CD4-positive, alpha-beta T cell (primary cell): Measurements from ENCODE around the gene SEMA3D. TPM values are rescaled to one million over a fixed set of nuclear protein-coding genes. Genes with fewer than 3 reads are reported as not detected.

Experiments used
- ATAC-seq: fragments of 200-7000 bp; cut with Tn5 transposase; one replicate; pipeline ENCODE4 v1.10.0; 2022; ENCODE audit warnings: mild to moderate bottlenecking; ENCODE audit not compliant: poor library complexity
- CTCF ChIA-PET: fragments of 350-600 bp; sonication (Branson Sonifier 250); formaldehyde crosslinking; loops from one replicate; lab custom pipeline; 2021; ENCODE audit warnings: antibody characterized with exemption, inconsistent platforms; lab: Charles Lee
- POLR2A ChIA-PET: fragments of 350-600 bp; sonication (Branson Sonifier 250); formaldehyde crosslinking; loops from one replicate; lab custom pipeline; 2021; ENCODE audit warnings: antibody characterized with exemption, inconsistent platforms; lab: Charles Lee
- DNase-seq, 14 experiments: peaks; one replicate each; pipeline ENCODE4 v3.0.0-alpha.2; 2013 to 2020; ENCODE audit warnings: mixed read lengths in 2 of 14
- H3K27ac ChIP-seq, 2 donors: one replicate each; pipeline versions ENCODE4 v1.5.1 to v1.7.0; 2013; ENCODE audit warnings: low read length in 2 of 2, low read depth in 1 of 2, mild to moderate bottlenecking in 1 of 2
- H3K27me3 ChIP-seq, 2 experiments: 1 replicate in 1 of 2; 2 replicates in 1 of 2; pipeline versions ENCODE4 v1.6.1 to v1.7.0; 2013; ENCODE audit warnings: low read length in 2 of 2, control low read depth in 1 of 2, mild to moderate bottlenecking in 1 of 2, moderate library complexity in 1 of 2; ENCODE audit not compliant: insufficient read depth in 2 of 2, control insufficient read depth in 1 of 2
- H3K36me3 ChIP-seq: one replicate; pipeline ENCODE4 v1.6.1; 2013; ENCODE audit warnings: low read length, control low read depth; ENCODE audit not compliant: insufficient read depth
- H3K4me1 ChIP-seq: one replicate; pipeline ENCODE4 v1.6.1; 2013; ENCODE audit warnings: low read length, control low read depth; ENCODE audit not compliant: insufficient read depth
- H3K4me3 ChIP-seq: one replicate; pipeline ENCODE4 v1.5.1; 2013; ENCODE audit warnings: mild to moderate bottlenecking, low read length, moderate library complexity
- H3K9me3 ChIP-seq, 2 experiments: 1 replicate in 1 of 2; 2 replicates in 1 of 2; pipeline versions ENCODE4 v1.6.1 to v1.7.0; 2013; ENCODE audit warnings: low read length in 2 of 2, mild to moderate bottlenecking in 2 of 2, control low read depth in 1 of 2, moderate library complexity in 1 of 2; ENCODE audit not compliant: control insufficient read depth in 1 of 2, insufficient read depth in 1 of 2
- H3K27ac Mint-ChIP-seq: one replicate; pipeline ENCODE4 v1.8.0; 2020; ENCODE audit warnings: mixed read lengths
- H3K27me3 Mint-ChIP-seq: one replicate; pipeline ENCODE4 v1.8.0; 2021; ENCODE audit warnings: mixed read lengths
- H3K36me3 Mint-ChIP-seq: one replicate; pipeline ENCODE4 v1.8.0; 2021; ENCODE audit warnings: low read depth, mixed read lengths
- H3K4me1 Mint-ChIP-seq: one replicate; pipeline ENCODE4 v1.8.0; 2021; ENCODE audit warnings: low read depth, mixed read lengths
- H3K4me3 Mint-ChIP-seq: one replicate; pipeline ENCODE4 v1.8.0; 2020; ENCODE audit warnings: mild to moderate bottlenecking, mixed read lengths
- H3K9me3 Mint-ChIP-seq: one replicate; pipeline ENCODE4 v1.8.0; 2020; ENCODE audit warnings: mixed read lengths
- intact Hi-C, 2 experiments: fragments of 100-400 bp; cut with DNase I in 1 of 2; cut with micrococcal nuclease in 1 of 2; formaldehyde crosslinking; loops; one replicate each; pipeline versions ENCODE4 v1.15.1 to v1.9.0; 2023 to 2025; cut with DNase I, micrococcal nuclease
- total RNA-seq, 174 experiments: library from RNA in 2 of 174; stranded (reverse) in 2 of 174; gene quantifications; one replicate each; pipeline ENCODE4 v1.2.3 and lab custom pipeline; 2021 to 2026
- TF ChIP-seq, protein P1 (sequence below): fragments of 200-600 bp; IDR thresholded peaks from one replicate; pipeline ENCODE4 v1.8.0; 2022; ENCODE audit warnings: antibody characterized with exemption, mild to moderate bottlenecking

Gene SEMA3D
- total RNA-seq, 2 experiments from 2014 or later: not detected

DNA sequence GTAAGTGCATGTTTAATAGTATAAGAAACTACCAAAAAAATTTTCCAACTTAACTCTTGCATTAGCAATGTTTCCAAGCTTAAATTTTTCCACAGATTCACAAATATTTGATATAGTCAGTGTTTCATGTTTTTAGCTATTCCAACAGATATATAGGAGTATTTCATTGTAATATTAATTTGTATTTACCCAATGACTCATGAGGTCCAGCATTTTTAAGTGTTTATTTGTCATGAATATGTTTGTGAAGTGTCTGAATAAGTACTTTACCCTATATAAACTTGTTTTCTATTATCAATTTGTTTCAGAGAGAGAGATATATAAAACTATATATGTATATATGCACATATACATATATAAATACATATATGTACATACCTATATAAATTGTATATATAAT is 71.0 kb downstream of the SEMA3D start:
- no peak overlapping the region for H3K4me3 Mint-ChIP-seq
- Histone ChIP-seq H3K4me3 (no peak overlapping the region), H3K9me3 (peaks cover 0 to 4% of the 10 kb centered on the region in 2 experiments), H3K27ac (no peak overlapping the region), H3K27me3 (no peaks in the 10 kb centered on the region), H3K4me1 (no peaks in the 10 kb centered on the region), H3K36me3 (no peaks in the 10 kb centered on the region)
- peaks cover 2% of the 10 kb centered on the region for H3K9me3 Mint-ChIP-seq
- no peak for ATAC-seq
- DNase-seq: no peak
- TF ChIP-seq, protein P1, sequence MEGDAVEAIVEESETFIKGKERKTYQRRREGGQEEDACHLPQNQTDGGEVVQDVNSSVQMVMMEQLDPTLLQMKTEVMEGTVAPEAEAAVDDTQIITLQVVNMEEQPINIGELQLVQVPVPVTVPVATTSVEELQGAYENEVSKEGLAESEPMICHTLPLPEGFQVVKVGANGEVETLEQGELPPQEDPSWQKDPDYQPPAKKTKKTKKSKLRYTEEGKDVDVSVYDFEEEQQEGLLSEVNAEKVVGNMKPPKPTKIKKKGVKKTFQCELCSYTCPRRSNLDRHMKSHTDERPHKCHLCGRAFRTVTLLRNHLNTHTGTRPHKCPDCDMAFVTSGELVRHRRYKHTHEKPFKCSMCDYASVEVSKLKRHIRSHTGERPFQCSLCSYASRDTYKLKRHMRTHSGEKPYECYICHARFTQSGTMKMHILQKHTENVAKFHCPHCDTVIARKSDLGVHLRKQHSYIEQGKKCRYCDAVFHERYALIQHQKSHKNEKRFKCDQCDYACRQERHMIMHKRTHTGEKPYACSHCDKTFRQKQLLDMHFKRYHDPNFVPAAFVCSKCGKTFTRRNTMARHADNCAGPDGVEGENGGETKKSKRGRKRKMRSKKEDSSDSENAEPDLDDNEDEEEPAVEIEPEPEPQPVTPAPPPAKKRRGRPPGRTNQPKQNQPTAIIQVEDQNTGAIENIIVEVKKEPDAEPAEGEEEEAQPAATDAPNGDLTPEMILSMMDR: no peak
- no peaks in the 10 kb centered on the region for H3K36me3 Mint-ChIP-seq
- H3K4me1 Mint-ChIP-seq: no peaks in the 10 kb centered on the region
- intact Hi-C loops: no loop called here
- ChIA-PET POLR2A (no interaction called here), CTCF (no interaction called here)
- no peak overlapping the region for H3K27ac Mint-ChIP-seq
- no peaks in the 10 kb centered on the region for H3K27me3 Mint-ChIP-seq

DNA sequence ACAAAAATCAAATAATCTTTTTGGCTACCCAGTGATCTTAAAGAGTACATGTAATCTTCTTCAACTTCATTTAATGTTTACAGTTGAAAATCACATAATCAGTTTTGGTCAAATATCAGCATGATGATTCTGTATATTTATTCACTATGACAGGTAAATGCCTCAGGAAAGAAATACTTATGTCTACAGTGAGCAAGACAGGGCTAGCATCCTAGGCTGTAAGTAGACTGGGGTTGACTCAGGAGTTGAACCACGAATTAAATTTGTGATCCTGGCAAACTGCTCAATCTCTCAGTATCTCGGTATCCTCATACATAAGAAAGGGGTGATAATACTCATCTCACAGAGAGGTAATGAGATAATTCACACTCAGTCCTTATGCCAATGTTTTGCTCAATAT is 71.8 kb downstream of the SEMA3D start:
- TF ChIP-seq, protein P1: no peak
- ChIA-PET CTCF (no interaction called here), POLR2A (no interaction called here)
- H3K36me3 ChIP-seq: no peaks in the 10 kb centered on the region
- H3K4me1 ChIP-seq: no peaks in the 10 kb centered on the region
- intact Hi-C loops: no loop called here
- H3K27me3 ChIP-seq: no peaks in the 10 kb centered on the region
- ATAC-seq: no peak
- no peak overlapping the region for H3K4me3 ChIP-seq
- no peak overlapping the region for H3K27ac ChIP-seq
- Mint-ChIP-seq H3K27ac (no peak overlapping the region), H3K27me3 (no peaks in the 10 kb centered on the region), H3K9me3 (peaks cover 2% of the 10 kb centered on the region), H3K4me1 (no peaks in the 10 kb centered on the region), H3K36me3 (no peaks in the 10 kb centered on the region), H3K4me3 (no peak overlapping the region)
- no peak for DNase-seq
- peaks cover 0 to 4% of the 10 kb centered on the region in 2 experiments for H3K9me3 ChIP-seq

DNA sequence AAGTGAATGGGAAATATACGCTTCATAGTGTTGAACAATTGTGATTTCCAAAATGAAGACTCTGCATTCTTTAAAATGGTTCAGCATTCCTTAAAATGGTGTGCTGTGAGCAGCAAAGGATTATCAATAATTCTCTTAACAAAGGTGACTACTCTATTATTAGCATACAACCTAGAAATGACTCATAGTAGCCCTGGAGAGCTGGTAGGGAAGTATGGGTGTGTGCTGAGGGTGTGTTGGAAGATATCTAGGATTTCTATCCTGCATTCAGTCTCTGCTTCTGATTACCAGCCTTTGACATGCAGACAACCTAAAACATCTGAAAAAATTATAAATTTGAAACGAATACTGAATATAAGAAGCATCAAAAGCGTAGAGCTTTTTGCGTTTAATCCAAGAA is 72.5 kb downstream of the SEMA3D start:
- ATAC-seq (no peak), DNase-seq (no peak)
- CTCF ChIA-PET: no interaction called here
- no peaks in the 10 kb centered on the region for H3K4me1 ChIP-seq
- H3K9me3 ChIP-seq: peaks cover 0 to 4% of the 10 kb centered on the region in 2 experiments
- Mint-ChIP-seq H3K27ac (no peak overlapping the region), H3K36me3 (no peaks in the 10 kb centered on the region), H3K4me3 (no peak overlapping the region), H3K27me3 (no peaks in the 10 kb centered on the region), H3K4me1 (no peaks in the 10 kb centered on the region), H3K9me3 (peaks cover 1% of the 10 kb centered on the region)
- no peak overlapping the region for H3K4me3 ChIP-seq
- H3K36me3 ChIP-seq: no peaks in the 10 kb centered on the region
- intact Hi-C loops: no loop called here
- TF ChIP-seq, protein P1: no peak
- POLR2A ChIA-PET: no interaction called here
- no peaks in the 10 kb centered on the region for H3K27me3 ChIP-seq
- no peak overlapping the region for H3K27ac ChIP-seq
